WTC11 (cell line): ENCODE results near the gene CBFA2T3. TPM values are rescaled to one million over a fixed set of nuclear protein-coding genes. Genes with fewer than 3 reads are reported as not detected.

Experiments used
- ATAC-seq: fragments of 200-7000 bp; cut with Tn5 transposase; 2 replicates; pipeline ENCODE4 v1.10.0; 2021; ENCODE audit warnings: mild to moderate bottlenecking, moderate library complexity
- CTCF ChIA-PET: fragments of 300-600 bp; sonication (Branson Sonifier 250); formaldehyde crosslinking; loops from one replicate; lab custom pipeline; 2021; ENCODE audit warnings: antibody characterized with exemption; lab: Charles Lee
- POLR2A ChIA-PET: fragments of 350-600 bp; sonication (Branson Sonifier 250); formaldehyde crosslinking; loops from one replicate; lab custom pipeline; 2021; ENCODE audit warnings: antibody characterized with exemption; lab: Charles Lee
- DNase-seq: peaks from one replicate; pipeline ENCODE4 v3.0.0; 2021; ENCODE audit warnings: low spot score
- H3K27ac Mint-ChIP-seq: 2 replicates; pipeline ENCODE4 v1.8.0; 2021; ENCODE audit warnings: mixed read lengths
- H3K27me3 Mint-ChIP-seq: 2 replicates; pipeline ENCODE4 v1.8.0; 2021; ENCODE audit warnings: low read depth, mild to moderate bottlenecking, moderate library complexity, mixed read lengths
- H3K36me3 Mint-ChIP-seq: 2 replicates; pipeline ENCODE4 v1.8.0; 2021; ENCODE audit warnings: mixed read lengths
- H3K4me1 Mint-ChIP-seq: 2 replicates; pipeline ENCODE4 v1.8.0; 2022; ENCODE audit warnings: mixed read lengths
- H3K4me3 Mint-ChIP-seq: 2 replicates; pipeline ENCODE4 v1.8.0; 2021; ENCODE audit warnings: mild to moderate bottlenecking, moderate library complexity, mixed read lengths
- H3K9me3 Mint-ChIP-seq: 2 replicates; pipeline ENCODE4 v1.8.0; 2021; ENCODE audit warnings: mixed read lengths
- AR ChIP-seq: fragments of 250-450 bp; sonication (Bioruptor Pico); IDR thresholded peaks from 2 replicates; pipeline ENCODE4 v1.9.0; 2021; ENCODE audit warnings: mild to moderate bottlenecking
- ELF4 ChIP-seq: sonication (generic); formaldehyde crosslinking; IDR thresholded peaks from 2 replicates; pipeline ENCODE4 v1.8.1; 2022; ENCODE audit warnings: low read depth, mild to moderate bottlenecking, moderate library complexity, missing genetic modification reagents
- EMX1 ChIP-seq: fragments of 250-450 bp; sonication (Bioruptor Pico); IDR thresholded peaks from 2 replicates; pipeline ENCODE4 v1.8.0; 2021; ENCODE audit warnings: mild to moderate bottlenecking
- MXD4 ChIP-seq: fragments of 250-450 bp; sonication (Bioruptor Pico); IDR thresholded peaks from 2 replicates; pipeline ENCODE4 v1.8.0; 2021; ENCODE audit warnings: mild to moderate bottlenecking, moderate library complexity, borderline replicate concordance
- NFYB ChIP-seq: sonication (generic); formaldehyde crosslinking; conservative IDR thresholded peaks from 2 replicates; pipeline ENCODE4 v1.8.0; 2022; ENCODE audit warnings: low read depth, missing genetic modification reagents
- OVOL2 ChIP-seq: fragments of 250-450 bp; sonication (Bioruptor Pico); IDR thresholded peaks from 2 replicates; pipeline ENCODE4 v1.9.0; 2021; ENCODE audit warnings: mild to moderate bottlenecking, borderline replicate concordance
- PREB ChIP-seq: sonication (generic); formaldehyde crosslinking; IDR thresholded peaks from 2 replicates; pipeline ENCODE4 v1.8.1; 2022; ENCODE audit warnings: mild to moderate bottlenecking, missing genetic modification reagents, moderate library complexity, borderline replicate concordance
- SOX15 ChIP-seq: fragments of 250-450 bp; sonication (Bioruptor Pico); IDR thresholded peaks from 2 replicates; pipeline ENCODE4 v1.9.0; 2021; ENCODE audit warnings: mild to moderate bottlenecking
- SP1 ChIP-seq: sonication (generic); formaldehyde crosslinking; conservative IDR thresholded peaks from 2 replicates; pipeline ENCODE4 v1.8.1; 2022; ENCODE audit warnings: missing genetic modification reagents
- STAT6 ChIP-seq: sonication (generic); formaldehyde crosslinking; conservative IDR thresholded peaks from 2 replicates; pipeline ENCODE4 v1.8.1; 2023; ENCODE audit warnings: mild to moderate bottlenecking, low read depth, missing genetic modification reagents, moderate library complexity
- TCF7 ChIP-seq: sonication (generic); formaldehyde crosslinking; IDR thresholded peaks from 2 replicates; pipeline ENCODE4 v1.8.0; 2022; ENCODE audit warnings: mild to moderate bottlenecking, low read depth, missing genetic modification reagents, moderate library complexity
- ZNF263 ChIP-seq: sonication (generic); formaldehyde crosslinking; IDR thresholded peaks from 2 replicates; pipeline ENCODE4 v1.8.1; 2022; ENCODE audit warnings: low read depth, mild to moderate bottlenecking, moderate library complexity, missing genetic modification reagents
- total RNA-seq: library from RNA; stranded (reverse); gene quantifications from 3 replicates; pipeline ENCODE4 v1.2.3, GENCODE V29; 2021
- TF ChIP-seq, protein P1 (sequence below): sonication (generic); formaldehyde crosslinking; IDR thresholded peaks from 2 replicates; pipeline ENCODE4 v1.8.1; 2022; ENCODE audit warnings: missing genetic modification reagents, borderline replicate concordance
- TF ChIP-seq, protein P2 (sequence below): fragments of 200-600 bp; IDR thresholded peaks from 2 replicates; pipeline ENCODE4 v1.8.0; 2022; ENCODE audit warnings: antibody characterized with exemption
- TF ChIP-seq, protein P3 (sequence below): sonication (generic); formaldehyde crosslinking; IDR thresholded peaks from 2 replicates; pipeline ENCODE4 v1.8.0; 2022; ENCODE audit warnings: mild to moderate bottlenecking, missing genetic modification reagents

CBFA2T3 gene
- total RNA-seq, 1 experiment from 2014 or later: 2.6 TPM

DNA sequence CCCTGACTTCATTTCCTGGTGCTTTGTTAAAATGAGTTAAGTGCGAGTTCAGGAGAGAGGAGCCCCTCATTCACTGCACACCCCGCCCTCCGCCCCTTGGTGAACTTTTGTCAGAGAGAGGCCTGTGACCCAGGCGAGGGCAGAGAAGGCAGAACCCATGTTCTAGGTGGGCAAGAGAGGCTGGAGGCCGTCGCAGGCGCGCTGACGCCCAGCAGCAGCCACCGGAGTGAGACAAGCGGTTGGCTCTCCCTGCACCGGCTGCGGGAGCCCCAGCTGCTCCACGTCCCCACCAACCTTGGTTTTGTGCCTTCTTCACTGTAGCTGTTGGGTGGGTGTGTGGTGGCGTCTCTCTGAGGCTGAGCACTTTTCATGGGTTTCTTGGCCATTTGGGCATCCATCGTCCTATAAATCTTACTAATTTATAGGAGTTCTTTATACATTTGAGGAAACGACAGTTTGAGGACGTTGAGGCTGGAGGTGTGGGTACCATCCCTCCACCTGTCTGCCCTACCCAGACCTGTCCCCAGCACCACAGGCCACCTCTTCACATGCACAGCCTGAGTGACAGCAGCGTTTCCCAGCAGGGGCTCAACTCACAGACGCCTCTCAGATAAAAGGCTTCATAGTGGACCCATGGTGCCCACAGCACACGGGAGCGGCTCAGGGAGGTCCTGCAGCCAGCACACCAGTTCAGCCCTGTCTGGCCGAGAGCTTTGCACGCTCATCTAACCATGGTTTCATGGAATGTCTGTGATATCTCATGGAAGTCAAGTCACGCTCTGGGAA is 45.2 kb upstream of the CBFA2T3 start:
- CTCF ChIA-PET: no interaction called here
- 0 out of 2 replicates have a peak, but pooled peaks cover 5% of the 10 kb centered on the region for H3K4me1 Mint-ChIP-seq

DNA sequence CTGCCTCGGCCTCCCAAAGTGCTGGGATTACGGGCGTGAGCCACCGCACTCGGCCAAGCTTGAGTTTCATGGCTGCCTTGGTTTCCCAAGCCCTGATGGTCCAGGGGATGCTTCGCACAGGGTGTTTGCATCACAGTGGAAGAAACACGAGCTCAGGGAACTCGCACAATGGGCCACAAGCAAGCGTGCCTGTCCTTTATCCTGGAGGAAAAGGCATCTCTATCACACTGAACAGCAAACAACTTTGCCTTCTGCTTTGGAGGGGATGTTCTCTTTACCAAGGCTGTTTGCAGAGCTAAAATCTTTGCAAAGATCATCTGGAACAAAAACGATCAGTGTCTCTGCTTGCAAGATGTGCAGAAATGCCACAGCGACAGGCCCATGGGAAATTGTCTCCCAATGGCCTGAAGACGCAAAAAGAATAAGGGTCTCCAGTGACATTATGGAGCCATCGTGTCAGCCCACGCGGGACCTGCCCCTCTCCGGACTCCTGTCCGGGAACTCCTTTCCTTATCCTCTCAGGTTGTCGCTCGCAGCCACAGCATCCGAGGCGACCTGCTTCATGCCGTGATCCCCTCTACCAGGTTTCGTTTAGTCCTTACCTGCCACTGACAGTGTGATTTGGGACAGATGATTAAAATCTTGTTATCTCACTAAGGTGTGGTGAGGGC is 44.1 kb upstream of the CBFA2T3 start:
- DNase-seq: peak; percentile 5
- Mint-ChIP-seq H3K4me1 (0 out of 2 replicates have a peak, but pooled peaks cover 5% of the 10 kb centered on the region), H3K4me3 (no peak overlapping the region), H3K9me3 (peaks cover 9% of the 10 kb centered on the region), H3K27ac (no peak overlapping the region), H3K36me3 (no peaks in the 10 kb centered on the region; the same call in 1 of the 2 replicates), H3K27me3 (no peaks in the 10 kb centered on the region)
- ATAC-seq: no peak
- ChIA-PET CTCF (interaction anchor here (0.6 to 0.7 kb wide), 2 partner anchors 125 to 283 kb away, joined by 3 to 9 read pairs; no protein-coding TSS in a partner anchor), POLR2A (no interaction called here)
- TF ChIP-seq PREB (CRISPR knock-in tag) (no peak), OVOL2 (CRISPR knock-in tag) (no peak), AR (no peak), TCF7 (no peak), ELF4 (no peak), ZNF263 (CRISPR knock-in tag) (no peak)
- TF ChIP-seq, protein P1, sequence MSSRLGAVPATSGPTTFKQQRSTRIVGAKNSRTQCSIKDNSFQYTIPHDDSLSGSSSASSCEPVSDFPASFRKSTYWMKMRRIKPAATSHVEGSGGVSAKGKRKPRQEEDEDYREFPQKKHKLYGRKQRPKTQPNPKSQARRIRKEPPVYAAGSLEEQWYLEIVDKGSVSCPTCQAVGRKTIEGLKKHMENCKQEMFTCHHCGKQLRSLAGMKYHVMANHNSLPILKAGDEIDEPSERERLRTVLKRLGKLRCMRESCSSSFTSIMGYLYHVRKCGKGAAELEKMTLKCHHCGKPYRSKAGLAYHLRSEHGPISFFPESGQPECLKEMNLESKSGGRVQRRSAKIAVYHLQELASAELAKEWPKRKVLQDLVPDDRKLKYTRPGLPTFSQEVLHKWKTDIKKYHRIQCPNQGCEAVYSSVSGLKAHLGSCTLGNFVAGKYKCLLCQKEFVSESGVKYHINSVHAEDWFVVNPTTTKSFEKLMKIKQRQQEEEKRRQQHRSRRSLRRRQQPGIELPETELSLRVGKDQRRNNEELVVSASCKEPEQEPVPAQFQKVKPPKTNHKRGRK (CRISPR knock-in tag): no peak

More for the DNA sequence above, 45.2 kb upstream of the CBFA2T3 start:
- Mint-ChIP-seq H3K9me3 (peaks cover 8% of the 10 kb centered on the region), H3K4me3 (no peak overlapping the region), H3K27me3 (no peaks in the 10 kb centered on the region), H3K36me3 (no peaks in the 10 kb centered on the region), H3K27ac (no peak overlapping the region)
- peak; percentile 11 for DNase-seq
- no peak for TF ChIP-seq ZNF263 (CRISPR knock-in tag)
- TF ChIP-seq OVOL2 (CRISPR knock-in tag): no peak
- TF ChIP-seq, protein P2, sequence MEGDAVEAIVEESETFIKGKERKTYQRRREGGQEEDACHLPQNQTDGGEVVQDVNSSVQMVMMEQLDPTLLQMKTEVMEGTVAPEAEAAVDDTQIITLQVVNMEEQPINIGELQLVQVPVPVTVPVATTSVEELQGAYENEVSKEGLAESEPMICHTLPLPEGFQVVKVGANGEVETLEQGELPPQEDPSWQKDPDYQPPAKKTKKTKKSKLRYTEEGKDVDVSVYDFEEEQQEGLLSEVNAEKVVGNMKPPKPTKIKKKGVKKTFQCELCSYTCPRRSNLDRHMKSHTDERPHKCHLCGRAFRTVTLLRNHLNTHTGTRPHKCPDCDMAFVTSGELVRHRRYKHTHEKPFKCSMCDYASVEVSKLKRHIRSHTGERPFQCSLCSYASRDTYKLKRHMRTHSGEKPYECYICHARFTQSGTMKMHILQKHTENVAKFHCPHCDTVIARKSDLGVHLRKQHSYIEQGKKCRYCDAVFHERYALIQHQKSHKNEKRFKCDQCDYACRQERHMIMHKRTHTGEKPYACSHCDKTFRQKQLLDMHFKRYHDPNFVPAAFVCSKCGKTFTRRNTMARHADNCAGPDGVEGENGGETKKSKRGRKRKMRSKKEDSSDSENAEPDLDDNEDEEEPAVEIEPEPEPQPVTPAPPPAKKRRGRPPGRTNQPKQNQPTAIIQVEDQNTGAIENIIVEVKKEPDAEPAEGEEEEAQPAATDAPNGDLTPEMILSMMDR: no peak
- TF ChIP-seq SOX15: no peak
- TF ChIP-seq NFYB: no peak
- TF ChIP-seq SP1: no peak
- TF ChIP-seq, protein P3, sequence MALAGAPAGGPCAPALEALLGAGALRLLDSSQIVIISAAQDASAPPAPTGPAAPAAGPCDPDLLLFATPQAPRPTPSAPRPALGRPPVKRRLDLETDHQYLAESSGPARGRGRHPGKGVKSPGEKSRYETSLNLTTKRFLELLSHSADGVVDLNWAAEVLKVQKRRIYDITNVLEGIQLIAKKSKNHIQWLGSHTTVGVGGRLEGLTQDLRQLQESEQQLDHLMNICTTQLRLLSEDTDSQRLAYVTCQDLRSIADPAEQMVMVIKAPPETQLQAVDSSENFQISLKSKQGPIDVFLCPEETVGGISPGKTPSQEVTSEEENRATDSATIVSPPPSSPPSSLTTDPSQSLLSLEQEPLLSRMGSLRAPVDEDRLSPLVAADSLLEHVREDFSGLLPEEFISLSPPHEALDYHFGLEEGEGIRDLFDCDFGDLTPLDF: no peak
- no peak for TF ChIP-seq EMX1 (CRISPR knock-in tag)
- TF ChIP-seq MXD4 (CRISPR knock-in tag): no peak
- no peak for TF ChIP-seq STAT6
- POLR2A ChIA-PET: no interaction called here
- no peak for ATAC-seq
